Activated T-helper 1 cell treated with anti-CD3 and anti-CD28 coated beads, Interleukin-12 subunit alpha, Interleukin-12 subunit beta, Interleukin-2, Interleukin-4 antibody, amounts not matched to agents 30 ng/mL and 10 ng/mL and 1 ng/mL, durations not matched to agents 14 hours and 24 hours and 36 hours (primary cell): Measurements from ENCODE around the gene MEN1. TPM values are rescaled to one million over a fixed set of nuclear protein-coding genes. Genes with fewer than 3 reads are reported as not detected.
"Not testable (repeated sequence)": the region's sequence is repeated elsewhere in the genome, so short reads cannot be mapped to it uniquely, and the experiment has no call there.

ENCODE experiments used
- DNase-seq: peaks from one replicate; pipeline ENCODE4 v3.0.0; 2021; ENCODE audit warnings: low spot score
- H3K27ac Mint-ChIP-seq: one replicate; pipeline ENCODE4 v1.8.0; 2021; ENCODE audit warnings: mild to moderate bottlenecking, mixed read lengths
- H3K27me3 Mint-ChIP-seq: one replicate; pipeline ENCODE4 v1.8.0; 2022; ENCODE audit warnings: mild to moderate bottlenecking, moderate library complexity, mixed read lengths; ENCODE audit not compliant: insufficient read depth
- H3K36me3 Mint-ChIP-seq: one replicate; pipeline ENCODE4 v1.8.0; 2021; ENCODE audit warnings: low read depth, mixed read lengths
- H3K4me1 Mint-ChIP-seq: one replicate; pipeline ENCODE4 v1.8.0; 2021; ENCODE audit warnings: low read depth, mixed read lengths
- H3K4me3 Mint-ChIP-seq: one replicate; pipeline ENCODE4 v1.8.0; 2021; ENCODE audit warnings: mild to moderate bottlenecking, moderate library complexity, mixed read lengths
- H3K9me3 Mint-ChIP-seq: one replicate; pipeline ENCODE4 v1.8.0; 2021; ENCODE audit warnings: mixed read lengths
- intact Hi-C: fragments of 100-400 bp; cut with micrococcal nuclease; formaldehyde crosslinking; loops from one replicate; pipeline ENCODE4 v1.15.1; 2024
- total RNA-seq: library from RNA; stranded (reverse); gene quantifications from 2 replicates; pipeline ENCODE4 v1.2.3, GENCODE V29; 2022

The MEN1 gene
- total RNA-seq, 1 donor from 2014 or later, result 43.8 TPM

DNA sequence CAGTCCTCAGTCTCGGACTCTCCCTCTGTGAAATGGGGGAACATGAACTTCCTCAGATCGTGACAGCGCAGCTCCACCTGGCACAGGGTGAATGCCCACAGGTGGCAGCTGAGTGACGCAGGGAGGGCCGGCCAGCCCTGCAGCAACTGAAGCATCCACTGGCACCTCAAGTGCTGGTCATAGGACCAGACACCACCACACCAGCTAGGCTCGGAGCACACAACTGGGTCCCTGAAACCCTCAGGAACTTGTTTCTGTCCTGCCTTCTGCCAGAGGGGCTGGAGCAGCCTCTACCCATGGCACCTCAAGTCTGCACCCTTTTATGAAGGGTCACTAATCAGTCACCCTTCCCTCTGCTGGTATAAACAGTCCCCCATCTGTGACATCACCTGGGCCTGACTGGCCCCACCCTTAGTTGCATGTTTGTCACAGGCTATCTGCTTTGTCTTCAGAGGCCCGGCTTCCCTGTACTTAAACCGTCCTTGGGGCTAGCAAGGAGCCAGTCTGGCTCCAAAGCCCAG is 41.5 kb upstream of the MEN1 start:
- peak overlapping the region; percentile 82 for H3K27ac Mint-ChIP-seq
- peak overlapping the region; percentile 61 for H3K4me3 Mint-ChIP-seq
- intact Hi-C loops, result loop anchor here (1.0 to 2.0 kb wide), 3 partner anchors 7 to 33 kb away; no protein-coding TSS in a partner anchor
- no peaks in the 10 kb centered on the region for H3K27me3 Mint-ChIP-seq
- DNase-seq, result no peak
- H3K36me3 Mint-ChIP-seq, result peaks cover 26% of the 10 kb centered on the region
- H3K4me1 Mint-ChIP-seq, result peaks cover 73% of the 10 kb centered on the region
- no peaks in the 10 kb centered on the region for H3K9me3 Mint-ChIP-seq

DNA sequence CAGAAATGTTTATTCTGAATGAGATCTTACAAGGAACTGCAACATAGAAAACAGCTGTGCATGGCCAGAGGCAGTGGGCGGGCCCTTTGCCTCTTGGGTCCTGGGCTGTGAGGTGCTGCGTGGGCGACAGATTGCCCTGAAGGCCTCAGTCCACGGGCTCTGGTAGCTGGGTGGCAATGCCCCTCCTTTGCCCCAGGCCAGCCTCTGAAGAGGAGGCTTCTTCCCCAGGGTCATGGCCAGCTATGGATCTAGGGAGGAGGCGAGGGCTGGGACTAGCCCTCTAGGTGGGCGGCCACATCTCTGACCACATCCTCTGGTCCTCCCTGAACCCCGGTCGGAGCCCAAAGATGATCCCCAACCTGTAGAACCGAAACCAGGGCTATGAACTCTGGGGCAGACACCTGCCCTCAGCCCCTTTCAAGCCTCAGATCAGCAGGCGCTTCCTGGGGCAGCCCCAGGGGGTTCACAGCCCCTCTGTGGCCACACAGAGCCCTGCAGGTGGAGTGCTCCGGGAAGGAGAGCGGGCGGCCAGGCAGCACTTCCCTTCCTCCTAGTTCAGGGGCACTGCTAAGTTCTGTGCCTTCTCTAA is 40.7 kb upstream of the MEN1 start:
- DNase-seq, result peak; percentile 54
- intact Hi-C loops, result loop anchor here (1.0 to 2.0 kb wide), 3 partner anchors 8 to 34 kb away; no protein-coding TSS in a partner anchor
- peak overlapping the region; percentile 82 for H3K27ac Mint-ChIP-seq
- H3K4me3 Mint-ChIP-seq, result peak overlapping the region; percentile 61
- H3K27me3 Mint-ChIP-seq, result no peaks in the 10 kb centered on the region
- H3K9me3 Mint-ChIP-seq, result no peaks in the 10 kb centered on the region
- peaks cover 21% of the 10 kb centered on the region for H3K36me3 Mint-ChIP-seq
- peaks cover 65% of the 10 kb centered on the region for H3K4me1 Mint-ChIP-seq

DNA sequence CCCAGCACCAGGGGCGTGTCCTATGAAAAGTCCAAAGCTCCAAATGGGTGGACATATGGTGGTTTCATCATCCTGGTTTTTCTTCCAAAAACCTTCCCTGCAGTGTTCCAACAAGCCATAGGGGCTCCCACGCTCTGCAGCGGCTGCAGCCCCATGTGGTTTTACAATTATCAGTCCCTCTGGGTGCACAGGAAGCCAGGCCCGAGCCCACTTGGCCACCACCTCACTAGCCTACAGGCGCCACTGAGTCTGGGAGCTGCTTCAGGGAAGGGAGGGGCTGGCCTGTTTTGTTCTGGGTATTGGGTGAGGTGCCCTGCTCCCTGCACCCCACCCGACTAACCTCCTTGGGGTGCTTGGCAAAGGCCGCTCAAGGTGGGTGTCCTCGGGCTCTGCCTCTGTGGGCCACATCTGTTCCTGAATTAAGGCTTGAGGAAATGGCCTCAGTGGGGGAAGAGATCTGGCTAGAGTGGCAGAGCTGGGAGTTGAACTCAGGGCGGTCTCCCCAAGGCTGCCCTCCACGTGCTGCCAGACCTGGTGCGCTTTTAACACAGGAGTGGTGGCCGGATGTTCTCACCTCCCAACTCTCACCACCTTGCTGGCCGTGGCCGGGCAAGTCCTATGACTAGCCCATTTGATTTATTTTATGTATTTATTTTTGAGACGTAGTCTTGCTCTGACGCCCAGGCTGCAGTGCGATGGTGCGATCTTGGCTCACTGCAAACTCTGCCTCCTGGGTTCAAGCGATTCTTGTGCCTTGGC is 39.4 kb upstream of the MEN1 start:
- intact Hi-C loops, result loop anchor here (2.0 to 10.0 kb wide), 2 partner anchors 15 to 485 kb away; partner anchors contain the start of gene DPF2
- H3K9me3 Mint-ChIP-seq, result no peaks in the 10 kb centered on the region
- H3K36me3 Mint-ChIP-seq, result peaks cover 12% of the 10 kb centered on the region
- no peak overlapping the region for H3K4me3 Mint-ChIP-seq
- H3K4me1 Mint-ChIP-seq, result peaks cover 57% of the 10 kb centered on the region
- peak overlapping the region; percentile 8 for H3K27ac Mint-ChIP-seq
- no peaks in the 10 kb centered on the region for H3K27me3 Mint-ChIP-seq
- no peak for DNase-seq

DNA sequence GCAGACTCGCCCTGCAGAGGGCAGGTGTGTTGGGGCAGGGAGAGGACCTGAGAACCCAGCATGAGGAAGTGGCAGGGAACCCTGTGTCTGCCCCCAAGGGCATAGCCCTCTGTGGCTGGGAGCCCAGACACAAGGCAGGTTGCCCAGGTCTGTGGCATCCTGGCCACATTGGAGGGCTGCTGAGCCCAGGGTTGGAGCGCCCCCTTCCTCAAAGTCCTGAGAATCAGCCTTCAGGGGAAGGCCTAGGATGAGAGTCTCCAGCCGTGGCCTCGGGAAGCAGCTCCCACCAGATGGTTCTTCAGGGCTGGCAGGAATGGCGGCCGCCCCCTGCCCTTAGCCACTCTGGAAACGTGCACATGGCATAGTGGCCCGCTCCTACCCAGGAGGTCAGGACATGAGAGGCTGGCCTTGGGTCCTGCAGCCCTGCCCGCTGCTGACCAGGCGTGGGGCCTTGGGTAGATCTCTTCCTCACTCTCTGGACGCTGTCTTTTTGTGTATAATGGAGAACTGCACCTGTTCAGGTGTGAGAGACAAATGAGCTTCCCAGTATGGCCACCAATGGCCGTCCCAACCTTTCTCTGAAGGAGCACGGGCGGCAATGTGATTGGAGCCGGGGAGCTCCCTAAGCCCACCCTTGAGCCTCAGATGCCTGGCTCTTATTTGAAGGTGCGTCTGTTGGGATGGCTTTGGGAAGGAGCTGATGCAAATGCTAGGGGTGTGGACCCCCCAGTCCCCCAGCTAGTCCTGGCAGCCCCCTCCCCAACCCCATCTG is 38.7 kb upstream of the MEN1 start:
- peaks cover 50% of the 10 kb centered on the region for H3K4me1 Mint-ChIP-seq
- peak overlapping the region; percentile 8 for H3K27ac Mint-ChIP-seq
- no peaks in the 10 kb centered on the region for H3K27me3 Mint-ChIP-seq
- no peaks in the 10 kb centered on the region for H3K9me3 Mint-ChIP-seq
- H3K36me3 Mint-ChIP-seq, result peaks cover 6% of the 10 kb centered on the region
- H3K4me3 Mint-ChIP-seq, result no peak overlapping the region
- intact Hi-C loops, result loop anchor here (10.0 kb wide), 1 partner anchor 486 kb away; the partner anchor contains the start of gene DPF2
- no peak for DNase-seq

DNA sequence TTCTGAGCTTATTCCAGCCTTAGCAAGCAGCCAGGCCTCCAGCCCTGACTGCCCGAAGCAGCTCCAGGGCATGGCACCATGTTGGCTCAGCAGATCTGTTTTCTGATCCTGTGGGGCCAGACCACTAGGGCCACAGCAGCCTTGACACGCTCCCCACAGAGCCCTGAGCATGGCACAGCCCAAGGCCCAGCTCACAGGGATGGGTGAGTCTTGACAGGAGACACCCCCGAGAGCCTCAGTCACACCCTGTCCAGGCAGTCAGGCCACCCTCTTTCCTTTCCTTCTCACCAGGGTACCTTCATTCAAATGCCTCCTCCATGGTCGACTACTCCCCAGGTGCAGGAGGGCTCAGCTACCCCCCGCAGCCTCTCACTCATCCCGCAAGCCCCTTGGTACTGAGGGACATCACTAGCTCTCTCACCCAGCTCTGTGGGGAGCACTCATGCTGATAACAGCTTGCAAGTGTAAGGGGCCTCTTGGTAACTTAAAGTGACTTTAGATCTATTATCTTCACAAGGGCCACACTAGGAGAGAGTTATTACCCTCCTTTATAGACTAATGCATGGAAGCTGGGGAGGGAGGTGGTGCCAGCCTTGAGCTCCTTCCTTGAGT is 38.0 kb upstream of the MEN1 start:
- no peak overlapping the region for H3K4me3 Mint-ChIP-seq
- intact Hi-C loops, result loop anchor here (10.0 kb wide), 1 partner anchor 486 kb away; the partner anchor contains the start of gene DPF2
- no peaks in the 10 kb centered on the region for H3K27me3 Mint-ChIP-seq
- H3K4me1 Mint-ChIP-seq, result peaks cover 44% of the 10 kb centered on the region
- H3K27ac Mint-ChIP-seq, result peak overlapping the region; percentile 71
- no peak for DNase-seq
- no peaks in the 10 kb centered on the region for H3K9me3 Mint-ChIP-seq
- H3K36me3 Mint-ChIP-seq, result peaks cover 3% of the 10 kb centered on the region

DNA sequence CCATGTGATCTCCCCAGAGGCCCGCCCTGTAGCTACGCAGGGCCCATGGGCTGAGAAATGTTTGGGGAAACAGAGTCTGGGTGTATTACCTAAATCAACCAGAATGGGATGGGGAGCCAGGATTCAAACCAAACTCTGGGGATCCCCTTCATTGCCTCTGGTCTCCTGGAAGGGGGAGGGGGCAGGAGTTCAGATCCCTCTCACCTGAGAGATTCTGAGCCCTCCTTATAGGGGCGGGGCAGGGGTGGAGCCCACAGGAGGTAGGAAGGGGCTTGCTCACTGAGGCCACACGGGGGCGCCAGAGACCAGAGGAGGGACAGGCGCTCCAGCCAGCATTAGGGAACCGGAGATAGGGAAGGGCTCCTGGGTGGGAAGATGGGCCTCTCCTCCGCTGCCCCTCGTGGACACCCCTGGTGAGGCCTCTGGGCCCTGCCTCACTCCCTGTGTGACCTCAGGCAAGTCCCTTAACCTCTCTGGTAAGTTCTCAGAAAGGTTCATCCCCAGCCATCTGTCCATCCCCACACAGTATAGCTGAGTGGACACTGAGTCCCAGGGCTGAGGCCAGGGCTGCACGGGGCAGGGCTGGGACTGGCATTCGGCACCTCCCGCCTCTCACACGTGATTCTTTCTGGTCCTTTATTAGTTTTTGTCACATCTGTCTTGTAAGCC is 36.8 kb upstream of the MEN1 start:
- Mint-ChIP-seq H3K9me3 (no peaks in the 10 kb centered on the region), H3K4me1 (peaks cover 32% of the 10 kb centered on the region), H3K36me3 (no peaks in the 10 kb centered on the region), H3K4me3 (no peak overlapping the region), H3K27ac (no peak overlapping the region), H3K27me3 (peaks cover 2% of the 10 kb centered on the region)
- intact Hi-C loops, result loop anchor here (1.0 to 10.0 kb wide), 9 partner anchors 31 to 488 kb away; partner anchors contain the start of genes ARL2, ATG2A, DPF2 and EHD1
- DNase-seq, result peak; percentile 83

DNA sequence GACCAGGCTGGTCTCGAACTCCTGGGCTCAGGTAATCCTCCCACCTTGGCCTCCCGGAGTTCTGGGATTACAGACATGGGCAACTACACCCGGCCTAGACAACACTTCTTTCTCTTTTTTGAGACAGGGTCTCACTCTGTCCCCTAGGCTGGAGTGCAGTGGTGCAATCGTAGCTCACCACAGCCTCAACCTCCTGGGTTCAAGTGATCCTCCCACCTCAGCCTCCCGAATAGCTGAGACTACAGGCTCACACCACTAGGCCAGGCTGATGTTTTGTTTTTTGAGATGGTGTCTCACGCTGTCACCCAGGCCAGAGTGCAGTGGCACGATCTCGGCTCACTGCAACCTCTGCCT is 35.4 kb upstream of the MEN1 start:
- not testable (repeated sequence) for H3K36me3 Mint-ChIP-seq, H3K4me3 Mint-ChIP-seq, H3K27me3 Mint-ChIP-seq, DNase-seq, H3K27ac Mint-ChIP-seq, H3K9me3 Mint-ChIP-seq
- H3K4me1 Mint-ChIP-seq, result peaks cover 20% of the 10 kb centered on the region
- intact Hi-C loops, result loop anchor here (2.0 to 10.0 kb wide), 3 partner anchors 13 to 489 kb away; partner anchors contain the start of gene DPF2

GRCh38 chr11:64845129-64845775 is 34.9 kb upstream of the MEN1 start:
- intact Hi-C loops, result loop anchor here (2.0 to 10.0 kb wide), 2 partner anchors 14 to 490 kb away; partner anchors contain the start of gene DPF2
- peaks cover 2% of the 10 kb centered on the region for H3K27me3 Mint-ChIP-seq
- H3K4me3 Mint-ChIP-seq, result peak overlapping the region; percentile 66
- H3K4me1 Mint-ChIP-seq, result peaks cover 20% of the 10 kb centered on the region
- no peaks in the 10 kb centered on the region for H3K36me3 Mint-ChIP-seq
- H3K27ac Mint-ChIP-seq, result peak overlapping the region; percentile 31
- DNase-seq, result no peak
- H3K9me3 Mint-ChIP-seq, result no peaks in the 10 kb centered on the region

GRCh38 chr11:64844330-64845128 is 34.2 kb upstream of the MEN1 start, which contains the start of gene CDC42BPG:
TSS of gene CDC42BPG (minus strand) at chr11:64844653. CDS start at chr11:64844569, 84 bp downstream.
- H3K4me1 Mint-ChIP-seq, result peaks cover 17% of the 10 kb centered on the region
- intact Hi-C loops, result loop anchor here (2.0 to 10.0 kb wide), 2 partner anchors 14 to 490 kb away; partner anchors contain the start of gene DPF2
- H3K27me3 Mint-ChIP-seq, result peaks cover 2% of the 10 kb centered on the region
- no peaks in the 10 kb centered on the region for H3K9me3 Mint-ChIP-seq
- peak within 1 kb of the TSS; percentile 31 for H3K27ac Mint-ChIP-seq
- H3K36me3 Mint-ChIP-seq, result no peaks in the 10 kb centered on the region
- peak within 1 kb of the TSS; percentile 81 for H3K4me3 Mint-ChIP-seq
- DNase-seq, result peak; percentile 51

GRCh38 chr11:64843686-64844329 is 33.5 kb upstream of the MEN1 start:
- H3K4me1 Mint-ChIP-seq, result peaks cover 11% of the 10 kb centered on the region
- intact Hi-C loops, result loop anchor here (2.0 to 10.0 kb wide), 2 partner anchors 15 to 491 kb away; partner anchors contain the start of gene DPF2
- H3K27ac Mint-ChIP-seq, result no peak overlapping the region
- H3K4me3 Mint-ChIP-seq, result peak overlapping the region; percentile 81
- peaks cover 2% of the 10 kb centered on the region for H3K27me3 Mint-ChIP-seq
- H3K36me3 Mint-ChIP-seq, result no peaks in the 10 kb centered on the region
- H3K9me3 Mint-ChIP-seq, result no peaks in the 10 kb centered on the region
- DNase-seq, result no peak
